T47D (cell line): Measurements from ENCODE around the gene LRTM1.

Source experiments
- DNase-seq, 2 experiments: peaks; one replicate each; pipeline versions ENCODE4 v3.0.0 to v3.0.0-alpha.2; 2011 to 2012; ENCODE audit warnings: low read depth in 1 of 2, low spot score in 1 of 2
- JUND ChIP-seq: IDR thresholded peaks from 2 replicates; pipeline ENCODE4 v1.6.1; 2012; ENCODE audit warnings: low read depth
- in situ Hi-C: cut with HindIII; loops from 2 replicates; pipeline ENCODE4 v1.10.0; 2016; ENCODE audit warnings: low sequenced_read_pairs, low pct_unique_long_range_greater_than_20kb

LRTM1 gene

DNA sequence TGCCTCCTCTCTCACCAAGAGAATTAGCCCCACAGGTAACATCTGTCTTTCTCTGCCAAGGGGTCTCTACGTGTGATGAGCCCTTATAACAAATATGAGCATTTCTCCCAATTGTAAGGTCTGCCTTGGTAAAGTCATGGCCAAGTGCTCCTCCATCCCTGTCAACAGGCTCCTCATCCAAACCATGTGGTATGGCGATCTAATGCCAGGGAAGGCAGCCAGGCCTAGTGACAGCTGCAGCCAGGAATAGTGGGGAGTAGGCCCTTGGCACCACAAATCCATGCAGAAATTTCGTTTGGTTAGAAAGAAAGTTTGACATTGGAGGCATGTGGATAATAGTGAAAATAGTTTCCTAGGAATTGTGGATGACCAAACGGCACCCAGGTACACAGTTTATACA, 4.7 kb upstream of the LRTM1 start:
- DNase-seq = no peak
- in situ Hi-C loops = no loop called here
- TF ChIP-seq JUND = no peak

GRCh38 chr3:54931182-54931581, 3.3 kb upstream of the LRTM1 start:
- in situ Hi-C loops = no loop called here
- no peak for DNase-seq
- TF ChIP-seq JUND = no peak

DNA sequence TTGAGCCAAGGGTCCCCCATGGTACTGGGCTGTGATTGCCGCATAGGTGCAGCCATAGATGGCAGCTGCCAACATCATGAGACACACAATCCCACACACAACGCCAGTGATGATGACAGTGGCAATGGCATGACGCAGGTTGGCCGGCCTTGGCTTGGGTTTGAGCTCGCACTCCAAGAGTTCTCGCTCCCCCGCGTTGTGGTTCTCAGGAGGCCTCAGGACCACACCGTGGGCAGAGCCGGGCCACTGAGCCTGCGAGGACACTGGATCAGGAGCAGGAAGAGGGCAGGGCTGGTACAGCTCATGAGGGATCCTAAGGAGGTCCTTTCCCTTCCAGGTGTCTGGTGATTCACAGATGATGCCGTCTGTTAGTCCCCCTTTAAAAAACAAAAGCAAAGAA, 9.3 kb downstream of the LRTM1 start:
- in situ Hi-C loops = no loop called here
- no peak for DNase-seq
- no peak for TF ChIP-seq JUND

GRCh38 chr3:54917862-54918261, 10.0 kb downstream of the LRTM1 start:
- TF ChIP-seq JUND = no peak
- in situ Hi-C loops = no loop called here
- no peak for DNase-seq

- in situ Hi-C loops = no loop called here
- no peak for TF ChIP-seq JUND
- DNase-seq = no peak
Measured at GRCh38 chr3:54917174-54917573, 10.7 kb downstream of the LRTM1 start.

DNA sequence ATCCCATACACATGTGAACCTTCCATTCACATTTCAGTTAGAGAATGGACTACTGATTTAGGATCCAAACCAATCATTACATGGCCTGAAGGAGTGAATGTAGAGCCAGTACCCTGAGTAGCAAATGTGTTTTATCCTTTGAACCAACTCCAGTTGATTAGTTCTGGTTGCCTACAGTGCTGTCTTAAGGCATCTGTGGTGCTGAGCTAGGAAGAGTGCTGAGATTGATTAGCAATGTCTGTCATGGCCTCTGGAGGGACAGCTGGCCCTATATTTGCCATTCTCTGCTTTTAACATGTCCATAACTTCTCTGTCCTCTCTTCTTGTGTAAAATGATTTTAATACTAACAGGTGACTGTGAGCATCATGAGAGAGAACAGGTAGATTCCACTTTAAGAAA, 11.1 kb downstream of the LRTM1 start:
- DNase-seq = no peak
- no peak for TF ChIP-seq JUND
- in situ Hi-C loops = no loop called here

DNA sequence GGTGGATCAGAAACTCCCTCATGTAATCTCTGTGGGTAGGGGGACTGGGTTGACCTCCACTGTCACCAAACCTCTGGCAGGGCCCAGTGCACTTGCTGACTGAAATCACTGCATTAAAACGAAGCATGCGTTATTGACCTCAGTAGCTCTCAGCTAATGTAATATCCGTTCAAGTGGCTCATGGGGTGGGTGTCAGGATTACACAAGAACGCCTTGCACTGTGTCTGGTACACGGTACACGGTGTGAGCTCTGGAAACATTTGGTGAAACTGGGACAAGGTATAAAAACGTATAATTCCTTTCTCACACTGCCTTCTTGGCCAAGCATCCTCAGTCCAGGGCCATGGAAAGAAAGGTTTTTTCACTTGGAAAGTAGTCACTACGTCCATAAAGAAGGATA, 11.9 kb downstream of the LRTM1 start:
- no peak for DNase-seq
- in situ Hi-C loops = no loop called here

DNA sequence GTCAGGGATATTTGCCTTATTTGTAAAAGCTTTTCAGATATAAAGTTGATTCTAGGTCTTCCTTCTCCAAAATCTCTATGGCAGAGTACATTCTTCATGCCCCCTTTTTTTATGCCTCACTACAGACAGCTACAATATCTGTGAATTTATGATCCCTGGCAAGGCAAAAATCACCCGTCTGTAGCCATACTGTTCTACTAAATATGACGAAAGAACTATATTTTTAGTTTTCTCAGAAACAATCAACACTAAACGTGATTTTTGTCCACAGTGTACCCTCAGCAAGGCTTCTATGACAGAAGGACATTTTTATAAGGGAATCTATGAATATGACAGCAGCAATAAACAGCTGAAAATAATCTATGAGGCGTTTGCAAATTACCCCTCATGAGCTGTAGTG, 12.7 kb downstream of the LRTM1 start:
- TF ChIP-seq JUND = no peak
- in situ Hi-C loops = no loop called here
- no peak for DNase-seq

More for the DNA sequence above, 11.9 kb downstream of the LRTM1 start:
- TF ChIP-seq JUND = no peak

DNA sequence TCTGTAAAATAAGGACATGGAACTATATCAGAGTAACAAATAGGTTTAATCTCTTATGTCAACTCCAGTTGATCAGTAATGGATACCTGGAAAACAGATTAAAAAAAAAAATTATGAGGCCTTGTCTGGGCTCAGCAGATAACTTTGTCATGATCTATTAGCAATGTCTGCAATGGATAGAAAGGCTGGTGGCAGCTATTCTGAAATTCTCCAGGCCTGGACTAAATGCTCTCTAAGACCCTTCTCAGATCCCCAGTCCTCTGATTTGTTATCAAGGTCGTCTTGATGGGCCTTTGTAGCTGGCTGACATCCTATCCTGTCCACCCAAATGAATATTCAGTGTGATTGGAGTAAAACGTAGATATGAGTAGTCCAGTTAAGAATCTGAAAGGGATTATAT, 13.7 kb downstream of the LRTM1 start:
- in situ Hi-C loops = no loop called here
- TF ChIP-seq JUND = no peak
- DNase-seq = no peak

GRCh38 chr3:54909191-54909590, 18.7 kb downstream of the LRTM1 start:
- no peak for TF ChIP-seq JUND
- DNase-seq = no peak
- in situ Hi-C loops = no loop called here

GRCh38 chr3:54906763-54907162, 21.1 kb downstream of the LRTM1 start:
- TF ChIP-seq JUND = no peak
- no peak for DNase-seq
- in situ Hi-C loops = no loop called here

DNA sequence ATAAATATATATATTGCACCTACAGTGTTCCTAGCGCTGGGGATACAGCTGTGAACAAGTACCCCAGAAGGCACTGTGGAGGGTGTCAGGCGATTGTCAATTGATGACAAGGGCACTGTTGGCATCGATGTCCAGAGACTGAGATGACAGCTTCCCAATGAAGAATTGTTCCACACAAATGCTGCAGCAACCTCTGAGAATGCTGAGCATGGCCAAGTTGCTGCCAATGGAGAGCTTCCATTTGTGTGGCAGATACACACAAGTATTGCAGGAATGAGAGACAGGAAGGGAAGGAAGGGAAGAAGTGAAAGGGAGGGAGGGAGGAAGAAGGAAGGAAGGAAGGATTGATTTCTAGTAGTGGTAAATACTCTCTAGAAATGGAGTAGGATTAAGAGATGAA, 21.9 kb downstream of the LRTM1 start:
- no peak for DNase-seq
- in situ Hi-C loops = no loop called here
- TF ChIP-seq JUND = no peak

DNA sequence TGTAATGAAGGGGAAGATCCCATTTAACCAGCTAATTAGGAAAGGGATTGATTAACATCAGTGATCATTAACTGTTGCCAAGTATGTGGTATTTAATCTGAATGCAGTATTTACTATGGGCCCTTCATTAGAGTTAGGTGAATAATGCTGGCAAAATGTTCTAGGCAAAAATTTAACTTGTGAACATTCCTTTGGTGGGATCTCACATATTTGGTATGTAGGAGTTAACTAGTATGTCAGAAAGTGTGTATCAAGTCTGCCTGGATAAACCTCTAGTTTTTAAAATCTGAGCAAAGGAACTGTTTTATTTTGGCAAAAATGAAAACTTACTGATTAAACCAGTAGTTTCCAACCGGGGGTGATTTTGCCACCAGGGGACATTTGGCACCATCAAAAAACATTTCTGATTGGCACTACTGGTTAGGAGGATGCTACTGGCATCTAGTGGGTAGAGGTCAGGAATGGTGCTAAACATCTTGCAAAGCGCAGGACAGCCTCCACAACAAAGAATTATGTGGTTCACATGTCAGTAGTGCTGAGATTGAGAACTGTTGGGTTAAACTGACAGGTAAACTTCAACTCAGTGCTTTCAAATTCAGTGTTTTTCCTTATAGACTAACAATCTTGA, 22.5 kb downstream of the LRTM1 start:
- in situ Hi-C loops = no loop called here
- no peak for TF ChIP-seq JUND
- no peak for DNase-seq
